ENCODE results near the gene GCSAM. TPM values are rescaled to one million over a fixed set of nuclear protein-coding genes. Genes with fewer than 3 reads are reported as not detected.
A peak's percentile ranks its signal among the peaks of the same experiment; 100 is the strongest.

GCSAM gene
- not detected in 2 replicates for total RNA-seq

GRCh38 chr3:112132975-112133448 is at the start of gene GCSAM:
Gene GCSAM, minus strand, starts transcription at chr3:112133248. Its CDS starts 128 bp downstream, at chr3:112133120.
- DNase-seq = no peak

- no peak for DNase-seq
Measured at GRCh38 chr3:112175646-112176045, 42.6 kb upstream of the GCSAM start.

- no peak for DNase-seq
Measured at GRCh38 chr3:112175037-112175436, 42.0 kb upstream of the GCSAM start.

- DNase-seq = no peak
Measured at GRCh38 chr3:112171144-112171543, 38.1 kb upstream of the GCSAM start.

GRCh38 chr3:112170046-112170445 is 37.0 kb upstream of the GCSAM start:
- no peak for DNase-seq

GRCh38 chr3:112167758-112168157 is 34.7 kb upstream of the GCSAM start:
- no peak for DNase-seq

GRCh38 chr3:112149136-112149535 is 16.1 kb upstream of the GCSAM start:
- DNase-seq = no peak

- no peak for DNase-seq
Measured at GRCh38 chr3:112143689-112144088, 10.6 kb upstream of the GCSAM start.

- DNase-seq = no peak
Measured at GRCh38 chr3:112143251-112143650, 10.2 kb upstream of the GCSAM start.

- no peak for DNase-seq
Measured at GRCh38 chr3:112141293-112141692, 8.2 kb upstream of the GCSAM start.

GRCh38 chr3:112140584-112140983 is 7.5 kb upstream of the GCSAM start:
- DNase-seq = no peak

GRCh38 chr3:112138219-112138969 is 5.3 kb upstream of the GCSAM start:
- DNase-seq = no peak

- DNase-seq = no peak
Measured at GRCh38 chr3:112137781-112138180, 4.7 kb upstream of the GCSAM start.

- DNase-seq = peak; percentile 64
Measured at GRCh38 chr3:112136959-112137693, 4.1 kb upstream of the GCSAM start.

GRCh38 chr3:112136046-112136445 is 3.0 kb upstream of the GCSAM start:
- no peak for DNase-seq

GRCh38 chr3:112134335-112135124 is 1.5 kb upstream of the GCSAM start:
- DNase-seq = no peak

- DNase-seq = no peak
Measured at GRCh38 chr3:112133626-112134334, 732 bp upstream of the GCSAM start.

- DNase-seq = no peak
Measured at GRCh38 chr3:112132554-112132953, 494 bp downstream of the GCSAM start.

GRCh38 chr3:112132088-112132487 is 960 bp downstream of the GCSAM start:
- no peak for DNase-seq

- no peak for DNase-seq
Measured at GRCh38 chr3:112131111-112131510, 1.9 kb downstream of the GCSAM start.

- DNase-seq = no peak
Measured at GRCh38 chr3:112130638-112130993, 2.4 kb downstream of the GCSAM start.

GRCh38 chr3:112129925-112130637 is 3.0 kb downstream of the GCSAM start:
- no peak for DNase-seq

Data from dermis blood vessel endothelial cell (primary cell).